HUES6 (cell line): ENCODE data around the gene FAM111A.
"Not testable (repeated sequence)": the region's sequence is repeated elsewhere in the genome, so short reads cannot be mapped to it uniquely, and the experiment has no call there.

Source experiments
- H3K27ac ChIP-seq: 2 replicates; pipeline ENCODE4 v1.7.0; 2013; ENCODE audit warnings: low read depth, mild to moderate bottlenecking, low read length, inconsistent platforms
- H3K27me3 ChIP-seq: 2 replicates; pipeline ENCODE4 v1.6.1; 2013; ENCODE audit warnings: low read length; ENCODE audit not compliant: control insufficient read depth, insufficient read depth
- H3K36me3 ChIP-seq: 2 replicates; pipeline ENCODE4 v1.6.1; 2013; ENCODE audit warnings: low read length; ENCODE audit not compliant: control insufficient read depth, insufficient read depth
- H3K4me1 ChIP-seq: 2 replicates; pipeline ENCODE4 v1.6.1; 2013; ENCODE audit warnings: low read length; ENCODE audit not compliant: control insufficient read depth, insufficient read depth
- H3K4me3 ChIP-seq: 2 replicates; pipeline ENCODE4 v1.5.1; 2013; ENCODE audit warnings: low read depth, low read length
- H3K9ac ChIP-seq: one replicate; pipeline ENCODE4 v1.6.1; 2013; ENCODE audit warnings: mild to moderate bottlenecking, low read length
- H3K9me3 ChIP-seq: 2 replicates; pipeline ENCODE4 v1.6.1; 2013; ENCODE audit warnings: low read depth, low read length; ENCODE audit not compliant: control insufficient read depth, insufficient read depth

The FAM111A gene

DNA sequence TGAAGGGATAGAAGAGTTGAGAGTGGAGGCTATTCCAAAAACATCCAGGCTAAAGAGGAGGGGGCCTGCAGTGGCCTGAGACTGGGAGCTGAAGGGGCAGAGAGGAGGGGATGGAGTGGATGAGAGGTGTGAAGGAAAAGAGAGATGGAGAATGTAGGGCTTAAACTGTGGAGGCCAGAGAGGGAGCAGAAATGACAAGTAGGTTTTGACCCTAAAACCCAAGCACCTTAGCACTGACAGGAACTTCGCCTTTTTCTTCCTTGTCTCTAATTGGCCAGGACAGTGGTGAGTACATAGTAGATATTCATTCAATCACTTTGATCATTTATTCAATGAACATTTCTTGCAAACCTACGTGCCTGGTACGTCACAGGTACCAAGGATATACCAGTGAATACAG is 28.3 kb upstream of the FAM111A start:
- Histone ChIP-seq H3K4me3 (no peak overlapping the region), H3K9ac (no peak overlapping the region), H3K4me1 (no peaks in the 10 kb centered on the region), H3K36me3 (peaks cover 67% of the 10 kb centered on the region), H3K27me3 (no peaks in the 10 kb centered on the region), H3K9me3 (peaks cover 28% of the 10 kb centered on the region), H3K27ac (no peak overlapping the region)

DNA sequence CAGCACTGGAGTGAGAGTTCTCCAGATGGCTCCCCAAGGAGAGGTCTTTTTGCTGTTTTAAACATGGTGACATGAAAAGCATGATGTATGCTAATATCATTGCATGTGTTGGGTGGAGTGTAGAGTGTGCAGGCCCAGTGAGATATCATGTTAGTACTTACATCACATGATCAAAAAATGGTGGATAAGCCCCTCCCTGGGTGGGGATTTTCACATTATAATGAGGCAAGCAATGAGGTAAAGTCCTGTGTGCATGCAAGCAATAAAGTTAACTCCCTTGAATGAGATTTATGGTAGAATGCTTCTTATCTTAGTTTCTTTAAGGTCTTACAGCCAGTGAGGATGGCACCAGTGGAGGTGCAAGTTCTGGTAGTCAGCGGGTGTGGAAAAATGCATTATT is 27.1 kb upstream of the FAM111A start:
- H3K4me3 ChIP-seq: no peak overlapping the region
- H3K9me3 ChIP-seq: peaks cover 33% of the 10 kb centered on the region
- no peak overlapping the region for H3K9ac ChIP-seq
- H3K27ac ChIP-seq: no peak overlapping the region
- H3K36me3 ChIP-seq: peaks cover 64% of the 10 kb centered on the region
- H3K4me1 ChIP-seq: no peaks in the 10 kb centered on the region
- H3K27me3 ChIP-seq: no peaks in the 10 kb centered on the region

- H3K4me3 ChIP-seq: no peak overlapping the region
- H3K9me3 ChIP-seq: peaks cover 38% of the 10 kb centered on the region
- H3K27me3 ChIP-seq: no peaks in the 10 kb centered on the region
These were observed 24.9 kb upstream of the FAM111A start for GRCh38 chr11:59117774-59118173.

DNA sequence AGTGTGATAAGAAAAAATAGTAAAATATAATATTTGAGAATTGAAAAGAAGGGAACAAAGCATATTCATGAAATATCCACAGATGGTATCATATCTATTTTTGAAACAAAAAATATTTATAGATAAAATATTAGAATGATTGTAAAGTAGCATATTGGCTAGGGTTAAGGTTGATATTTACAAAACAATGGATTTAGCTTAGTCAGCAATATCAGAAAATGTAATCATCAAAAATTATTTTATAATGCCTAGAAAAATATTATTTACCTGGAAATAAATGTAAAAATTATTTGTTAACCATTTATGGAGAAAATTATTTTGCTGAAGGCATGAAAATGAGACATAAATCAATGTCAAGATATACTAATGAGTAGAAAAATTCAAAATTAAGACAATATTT is 22.8 kb upstream of the FAM111A start:
- Histone ChIP-seq H3K27ac (no peak overlapping the region), H3K4me1 (no peaks in the 10 kb centered on the region), H3K36me3 (peaks cover 57% of the 10 kb centered on the region), H3K4me3 (no peak overlapping the region), H3K27me3 (no peaks in the 10 kb centered on the region), H3K9me3 (peaks cover 52% of the 10 kb centered on the region), H3K9ac (no peak overlapping the region)

More at GRCh38 chr11:59117774-59118173, 24.9 kb upstream of the FAM111A start:
- Histone ChIP-seq H3K9ac (no peak overlapping the region), H3K27ac (no peak overlapping the region), H3K36me3 (peaks cover 65% of the 10 kb centered on the region), H3K4me1 (no peaks in the 10 kb centered on the region)

DNA sequence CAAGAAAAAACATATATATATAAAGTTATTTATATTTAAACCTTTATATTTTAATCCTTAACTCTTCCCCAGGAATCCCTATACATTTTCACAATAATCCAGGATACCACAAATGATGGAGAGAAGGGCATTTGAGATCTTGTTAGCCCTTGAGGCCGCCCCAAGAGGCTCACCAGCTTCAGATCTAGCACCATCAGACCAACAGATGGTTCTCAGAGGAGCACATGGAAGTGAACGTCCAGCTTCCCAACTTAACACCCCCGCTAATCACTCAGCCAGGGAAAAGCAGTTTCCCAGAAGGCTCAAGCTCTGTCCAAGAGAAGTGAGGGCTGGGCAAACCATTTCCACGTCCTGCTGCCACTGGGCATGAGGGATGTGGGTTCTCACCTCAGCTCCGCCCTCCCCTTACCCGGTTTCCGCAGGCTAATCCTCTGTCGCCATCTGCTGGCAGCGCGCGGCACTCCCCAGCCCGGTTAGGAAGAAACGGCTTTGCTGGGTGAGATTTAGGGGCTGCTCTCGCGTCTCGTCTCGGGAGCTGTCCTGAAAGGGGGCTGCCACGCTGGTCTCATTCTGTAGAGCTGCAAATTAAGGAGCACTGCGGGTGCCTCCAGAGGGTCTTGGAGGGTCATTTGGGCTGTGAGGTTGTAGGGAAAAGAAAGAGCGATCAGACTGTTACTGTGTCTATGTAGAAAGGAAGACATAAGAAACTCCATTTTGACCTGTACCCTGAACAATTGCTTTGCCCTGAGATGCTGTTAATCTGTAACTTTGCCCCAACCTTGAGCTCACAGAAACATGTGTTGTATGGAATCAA is 6.8 kb upstream of the FAM111A start:
- Histone ChIP-seq H3K27ac (no peak overlapping the region), H3K4me3 (no peak overlapping the region), H3K36me3 (peaks cover 5% of the 10 kb centered on the region; the same call in 1 of the 2 replicates), H3K9ac (no peak overlapping the region), H3K4me1 (no peaks in the 10 kb centered on the region), H3K27me3 (no peaks in the 10 kb centered on the region), H3K9me3 (peaks cover 22% of the 10 kb centered on the region)

- not testable (repeated sequence) for H3K4me1 ChIP-seq, H3K9ac ChIP-seq, H3K4me3 ChIP-seq, H3K27ac ChIP-seq, H3K27me3 ChIP-seq, H3K36me3 ChIP-seq
- peaks cover 15% of the 10 kb centered on the region for H3K9me3 ChIP-seq
These were observed 6.1 kb upstream of the FAM111A start for GRCh38 chr11:59136551-59136950.

- no peak overlapping the region for H3K27ac ChIP-seq
- no peak overlapping the region for H3K9ac ChIP-seq
- H3K36me3 ChIP-seq: no peaks in the 10 kb centered on the region
- no peaks in the 10 kb centered on the region for H3K4me1 ChIP-seq
- H3K9me3 ChIP-seq: peaks cover 8% of the 10 kb centered on the region
- H3K27me3 ChIP-seq: peaks cover 3% of the 10 kb centered on the region; the same call in 1 of the 2 replicates
- no peak overlapping the region for H3K4me3 ChIP-seq
These were observed 5.5 kb upstream of the FAM111A start for GRCh38 chr11:59137190-59137589.

DNA sequence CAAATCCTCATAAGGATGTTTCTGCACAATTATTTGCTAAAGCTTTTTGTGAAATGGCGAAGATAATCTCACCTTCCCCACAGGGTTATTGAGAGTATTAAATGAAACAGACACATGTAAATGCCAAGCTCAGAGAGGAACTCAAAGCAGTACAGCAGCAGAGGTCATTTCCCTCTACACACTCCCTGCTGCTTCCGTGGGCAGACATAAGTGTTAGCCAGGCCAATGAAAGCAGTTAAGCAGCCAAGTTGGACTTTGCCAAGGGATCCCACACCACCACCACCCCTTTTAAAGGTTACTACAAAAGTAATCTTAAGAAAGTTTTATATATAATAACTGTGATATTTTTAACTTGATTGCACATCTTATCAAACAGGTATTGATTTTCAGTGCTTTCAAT is 4.0 kb upstream of the FAM111A start:
- Histone ChIP-seq H3K27me3 (peaks cover 12% of the 10 kb centered on the region; the same call in 1 of the 2 replicates), H3K4me3 (no peak overlapping the region), H3K4me1 (no peaks in the 10 kb centered on the region; the same call in 1 of the 2 replicates), H3K36me3 (no peaks in the 10 kb centered on the region), H3K9me3 (no peaks in the 10 kb centered on the region), H3K9ac (no peak overlapping the region), H3K27ac (no peak overlapping the region)

DNA sequence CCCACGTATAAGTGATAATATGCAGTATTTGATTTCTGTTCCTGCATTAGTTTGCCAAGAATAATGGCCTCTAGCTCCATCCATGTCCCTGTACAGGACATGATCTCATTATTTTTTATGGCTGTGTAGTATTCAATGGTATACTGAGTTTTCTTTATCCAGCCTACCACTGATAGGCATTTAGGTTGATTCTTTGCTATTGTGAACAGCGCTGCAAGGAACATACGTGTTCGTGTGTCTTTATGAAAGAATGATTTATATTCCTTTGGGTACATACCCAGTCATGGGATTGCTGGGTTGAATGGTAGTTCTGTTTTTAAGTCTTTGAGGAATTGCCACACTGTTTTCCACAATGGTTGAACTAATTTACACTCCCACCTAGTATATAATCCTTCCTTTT is 1.5 kb upstream of the FAM111A start:
- H3K27me3 ChIP-seq: peaks cover 32% of the 10 kb centered on the region
- no peaks in the 10 kb centered on the region; the same call in 1 of the 2 replicates for H3K4me1 ChIP-seq
- no peak overlapping the region for H3K4me3 ChIP-seq
- H3K27ac ChIP-seq: no peak overlapping the region
- H3K36me3 ChIP-seq: no peaks in the 10 kb centered on the region
- H3K9me3 ChIP-seq: no peaks in the 10 kb centered on the region
- no peak overlapping the region for H3K9ac ChIP-seq

DNA sequence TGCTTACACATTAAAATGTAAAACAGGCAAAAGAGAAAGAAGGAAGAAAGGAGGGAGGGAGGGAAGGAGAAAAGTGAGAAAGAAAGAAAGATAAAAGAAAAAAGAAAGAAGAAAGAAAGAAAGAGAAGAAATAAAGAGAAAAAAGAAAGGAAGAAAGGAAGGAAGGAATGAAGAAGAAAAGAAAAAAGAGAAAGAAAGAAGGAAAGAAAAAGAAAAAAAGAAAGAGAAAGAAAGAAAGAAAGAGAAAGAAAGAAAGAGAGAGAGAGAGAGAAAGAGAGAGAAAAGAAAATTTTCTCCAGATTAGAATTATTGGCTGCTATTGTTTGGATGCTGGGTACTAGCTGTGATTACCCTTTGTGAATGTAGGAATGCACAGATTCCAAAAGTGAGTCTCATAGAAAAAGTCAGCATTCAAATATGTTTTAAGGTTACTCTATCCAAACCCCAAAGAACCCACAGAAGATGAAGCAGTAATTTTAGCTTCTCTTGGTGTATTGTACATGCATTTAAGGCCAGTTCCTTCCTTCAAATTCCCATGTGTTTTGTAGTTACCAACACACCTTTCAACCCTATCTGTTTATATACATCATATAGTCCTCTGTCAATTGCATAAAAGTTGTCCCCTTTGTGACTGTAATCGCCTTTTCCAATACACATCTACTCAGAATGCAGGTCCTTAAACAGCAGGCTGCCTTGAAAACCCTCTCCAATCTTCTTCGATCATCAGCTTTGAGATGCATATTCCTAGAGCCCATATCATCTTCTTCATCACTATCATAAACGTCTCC is 789 bp upstream of the FAM111A start:
- Histone ChIP-seq H3K4me1 (no peaks in the 10 kb centered on the region; the same call in 1 of the 2 replicates), H3K9me3 (no peaks in the 10 kb centered on the region), H3K27ac (no peak overlapping the region), H3K36me3 (no peaks in the 10 kb centered on the region), H3K4me3 (peak overlapping the region; percentile 73), H3K9ac (peak overlapping the region; percentile 41), H3K27me3 (peaks cover 32% of the 10 kb centered on the region)

GRCh38 chr11:59144096-59144495 is 1.4 kb downstream of the FAM111A start:
- no peaks in the 10 kb centered on the region; the same call in 1 of the 2 replicates for H3K4me1 ChIP-seq
- no peak overlapping the region for H3K27ac ChIP-seq

More at GRCh38 chr11:59144096-59144495, 1.4 kb downstream of the FAM111A start:
- Histone ChIP-seq H3K9ac (no peak overlapping the region), H3K36me3 (no peaks in the 10 kb centered on the region; the same call in 1 of the 2 replicates), H3K27me3 (peaks cover 32% of the 10 kb centered on the region), H3K9me3 (no peaks in the 10 kb centered on the region), H3K4me3 (peak overlapping the region; percentile 53; the same call in 1 of the 2 replicates)
